HG03280 (cell line): ENCODE measurements around the gene DHX34.
A peak's percentile ranks its signal among the peaks of the same experiment; 100 is the strongest.
"Not testable (repeated sequence)": the region's sequence is repeated elsewhere in the genome, so short reads cannot be mapped to it uniquely, and the experiment has no call there.

Experiments
- ATAC-seq: cut with Tn5 transposase; IDR thresholded peaks from one replicate; pipeline ENCODE4 v1.9.1; 2021; ENCODE audit warnings: mild to moderate bottlenecking, moderate library complexity; ENCODE audit not compliant: unreplicated experiment

DHX34 gene, protein sequence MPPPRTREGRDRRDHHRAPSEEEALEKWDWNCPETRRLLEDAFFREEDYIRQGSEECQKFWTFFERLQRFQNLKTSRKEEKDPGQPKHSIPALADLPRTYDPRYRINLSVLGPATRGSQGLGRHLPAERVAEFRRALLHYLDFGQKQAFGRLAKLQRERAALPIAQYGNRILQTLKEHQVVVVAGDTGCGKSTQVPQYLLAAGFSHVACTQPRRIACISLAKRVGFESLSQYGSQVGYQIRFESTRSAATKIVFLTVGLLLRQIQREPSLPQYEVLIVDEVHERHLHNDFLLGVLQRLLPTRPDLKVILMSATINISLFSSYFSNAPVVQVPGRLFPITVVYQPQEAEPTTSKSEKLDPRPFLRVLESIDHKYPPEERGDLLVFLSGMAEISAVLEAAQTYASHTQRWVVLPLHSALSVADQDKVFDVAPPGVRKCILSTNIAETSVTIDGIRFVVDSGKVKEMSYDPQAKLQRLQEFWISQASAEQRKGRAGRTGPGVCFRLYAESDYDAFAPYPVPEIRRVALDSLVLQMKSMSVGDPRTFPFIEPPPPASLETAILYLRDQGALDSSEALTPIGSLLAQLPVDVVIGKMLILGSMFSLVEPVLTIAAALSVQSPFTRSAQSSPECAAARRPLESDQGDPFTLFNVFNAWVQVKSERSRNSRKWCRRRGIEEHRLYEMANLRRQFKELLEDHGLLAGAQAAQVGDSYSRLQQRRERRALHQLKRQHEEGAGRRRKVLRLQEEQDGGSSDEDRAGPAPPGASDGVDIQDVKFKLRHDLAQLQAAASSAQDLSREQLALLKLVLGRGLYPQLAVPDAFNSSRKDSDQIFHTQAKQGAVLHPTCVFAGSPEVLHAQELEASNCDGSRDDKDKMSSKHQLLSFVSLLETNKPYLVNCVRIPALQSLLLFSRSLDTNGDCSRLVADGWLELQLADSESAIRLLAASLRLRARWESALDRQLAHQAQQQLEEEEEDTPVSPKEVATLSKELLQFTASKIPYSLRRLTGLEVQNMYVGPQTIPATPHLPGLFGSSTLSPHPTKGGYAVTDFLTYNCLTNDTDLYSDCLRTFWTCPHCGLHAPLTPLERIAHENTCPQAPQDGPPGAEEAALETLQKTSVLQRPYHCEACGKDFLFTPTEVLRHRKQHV

DNA sequence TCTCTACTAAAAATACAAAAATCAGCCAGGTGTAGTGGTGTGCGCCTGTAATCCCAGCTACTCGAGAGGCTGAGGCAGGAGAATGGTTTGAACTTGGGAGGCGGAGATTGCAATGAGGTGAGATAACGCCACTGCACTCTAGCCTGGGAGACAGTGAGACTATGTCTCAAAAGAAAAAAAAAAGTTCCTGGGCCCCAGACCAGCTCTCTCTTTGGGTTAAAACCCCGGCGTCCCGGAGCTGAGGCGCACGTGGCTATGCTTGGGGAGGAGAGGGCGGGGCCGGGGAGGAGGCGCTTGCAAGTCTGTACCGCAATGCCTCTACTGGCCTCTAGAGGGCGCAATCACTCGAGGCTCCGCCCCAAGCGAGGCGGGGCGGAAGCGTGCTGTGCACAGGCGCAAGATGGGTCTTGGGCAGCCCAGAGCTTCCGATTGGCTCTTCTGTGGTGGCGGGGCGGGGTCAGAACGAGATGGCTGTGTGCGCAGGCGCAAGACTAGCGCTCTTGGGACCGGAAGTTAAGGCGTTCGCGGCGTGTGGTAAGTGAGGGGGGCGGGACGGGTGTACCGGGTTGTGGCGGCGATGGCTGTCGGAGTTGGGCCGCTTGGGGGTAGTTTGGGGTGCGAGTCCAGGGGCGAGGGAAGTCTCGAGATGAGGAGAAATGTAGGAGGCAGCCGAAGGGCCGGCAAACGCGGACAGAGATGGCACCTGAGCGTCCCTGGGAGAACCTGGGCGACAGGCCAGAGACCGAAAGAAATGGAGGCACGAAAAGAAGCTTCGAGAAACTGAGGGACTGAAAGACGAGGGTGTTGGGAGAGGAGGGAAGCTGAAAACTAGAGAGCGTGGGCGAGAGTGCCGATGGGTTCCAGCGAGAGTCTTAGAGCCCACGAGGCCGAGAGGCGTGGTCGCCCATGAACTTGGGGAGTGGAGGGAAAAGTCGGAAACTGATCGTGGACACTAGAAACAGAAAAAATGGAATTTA is at the start of gene DHX34:
Gene DHX34, plus strand, starts transcription at position 497 of the 977 bp plus-strand sequence. CDS start 3,716 bp downstream, outside the sequence.
- ATAC-seq, result peak; percentile 97

DNA sequence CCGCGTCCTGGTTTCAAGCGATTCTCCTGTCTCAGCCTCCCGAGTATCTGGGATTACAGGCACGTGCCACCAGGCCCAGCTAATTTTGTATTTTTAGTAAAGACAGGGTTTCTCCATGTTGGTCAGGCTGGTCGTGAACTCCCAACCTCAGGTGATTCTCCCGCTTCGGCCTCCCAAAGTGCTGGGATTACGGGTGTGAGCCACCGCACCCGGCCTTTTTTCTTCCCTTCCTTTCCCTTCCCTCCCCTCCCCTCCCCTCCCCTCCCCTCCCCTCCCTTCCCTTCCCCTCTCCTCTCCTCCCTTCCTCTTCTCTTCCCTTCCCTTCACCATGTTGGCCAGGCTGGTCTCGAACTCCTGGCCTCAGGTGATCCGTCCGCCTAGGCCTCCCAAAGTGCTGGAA is 48.2 kb upstream of the DHX34 start:
- not testable (repeated sequence) for ATAC-seq

DNA sequence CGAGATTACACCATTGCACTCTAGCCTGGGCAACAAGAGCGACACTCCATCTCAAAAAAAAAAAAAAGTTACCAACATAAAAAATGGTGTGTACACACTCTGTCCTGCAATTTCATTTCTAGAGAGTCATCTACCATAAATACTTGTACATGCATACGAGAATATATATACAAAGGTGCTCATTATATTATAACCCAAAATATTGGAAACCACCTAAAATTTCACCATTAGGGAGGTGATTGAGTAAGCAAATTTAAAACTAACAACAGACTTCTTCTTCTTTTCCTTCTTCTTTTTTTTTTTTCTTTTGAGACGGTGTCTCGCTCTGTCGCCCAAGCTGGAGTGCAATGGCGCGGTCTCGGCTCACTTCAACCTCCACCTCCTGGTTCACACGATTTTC is 46.9 kb upstream of the DHX34 start:
- ATAC-seq, result no peak

DNA sequence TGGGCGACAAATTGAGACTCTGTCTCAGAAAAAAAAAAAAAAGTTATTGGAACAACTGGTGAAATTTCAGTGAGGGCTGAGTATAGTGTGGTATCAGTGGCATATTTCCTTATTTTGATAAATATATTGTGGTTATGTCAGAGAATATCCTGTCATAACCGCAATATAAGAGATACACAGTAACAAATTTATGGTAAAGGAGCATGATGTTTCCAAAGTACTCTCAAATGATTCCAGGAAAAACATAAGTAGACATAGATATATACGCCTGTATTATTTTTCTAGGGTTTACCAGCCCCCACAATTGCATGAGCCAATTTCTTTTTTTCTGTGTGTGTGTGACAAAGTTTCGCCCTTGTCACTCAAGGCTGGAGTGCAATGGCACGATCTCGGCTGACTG is 45.1 kb upstream of the DHX34 start:
- ATAC-seq, result no peak

DNA sequence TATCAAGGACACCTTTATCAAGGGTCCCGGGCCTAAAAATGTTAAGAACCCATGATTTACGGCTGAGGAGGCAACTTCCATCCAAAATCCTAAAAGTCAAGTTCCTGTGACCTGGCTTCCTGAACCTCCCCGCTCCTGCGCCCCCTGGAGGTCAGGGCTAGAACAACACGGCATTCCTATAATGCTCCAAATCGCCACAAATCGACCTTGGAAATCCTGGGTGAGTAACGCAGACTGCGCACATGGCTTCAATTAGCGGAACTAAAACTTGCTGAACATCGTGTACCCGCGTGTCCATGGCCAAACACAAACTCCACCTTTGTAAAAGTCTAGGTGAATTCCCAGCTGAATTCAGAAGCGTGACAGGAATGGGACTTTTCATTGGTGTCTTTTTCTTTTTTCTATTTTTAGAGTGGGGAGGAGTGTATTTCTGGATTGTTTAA is 43.8 kb upstream of the DHX34 start:
- no peak for ATAC-seq

DNA sequence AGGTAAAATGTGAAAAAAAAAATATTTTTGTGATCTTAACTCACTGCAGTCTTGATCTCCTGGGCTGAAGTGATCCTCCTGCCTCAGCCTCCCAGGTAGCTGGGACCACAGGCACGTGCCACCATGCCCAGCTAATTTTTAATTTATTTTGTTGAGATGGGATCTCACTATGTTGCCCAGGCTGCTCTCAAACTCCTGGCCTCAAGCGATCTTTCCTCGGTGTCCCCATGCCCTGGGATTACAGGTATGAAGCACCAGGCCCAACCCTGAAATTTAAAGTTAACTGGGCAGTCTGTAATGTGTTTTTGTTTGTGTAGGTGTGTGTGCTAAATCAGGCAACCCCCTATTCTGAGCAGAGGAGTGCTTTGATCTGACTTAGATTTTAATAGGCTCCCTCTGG is 42.8 kb upstream of the DHX34 start:
- ATAC-seq, result no peak

DNA sequence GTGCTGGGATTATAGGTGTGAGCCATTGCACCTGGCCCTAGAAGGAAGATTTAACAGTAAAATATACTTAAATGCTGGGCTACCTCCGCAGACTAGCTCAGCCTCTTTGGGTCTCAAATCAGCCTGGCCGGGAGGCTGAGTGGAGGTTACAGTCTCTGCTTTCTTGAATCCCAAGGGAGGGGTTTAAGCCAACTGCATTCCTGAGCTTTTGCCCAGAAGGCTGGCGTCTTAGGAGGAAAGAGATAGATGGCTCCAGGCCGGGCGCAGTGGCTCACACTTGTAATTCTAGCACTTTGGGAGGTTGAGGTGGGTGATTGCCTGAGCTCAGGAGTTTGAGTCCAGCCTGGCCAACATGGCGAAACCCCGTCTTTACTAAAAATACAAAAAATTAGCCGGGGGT is 40.1 kb upstream of the DHX34 start:
- ATAC-seq, result no peak

DNA sequence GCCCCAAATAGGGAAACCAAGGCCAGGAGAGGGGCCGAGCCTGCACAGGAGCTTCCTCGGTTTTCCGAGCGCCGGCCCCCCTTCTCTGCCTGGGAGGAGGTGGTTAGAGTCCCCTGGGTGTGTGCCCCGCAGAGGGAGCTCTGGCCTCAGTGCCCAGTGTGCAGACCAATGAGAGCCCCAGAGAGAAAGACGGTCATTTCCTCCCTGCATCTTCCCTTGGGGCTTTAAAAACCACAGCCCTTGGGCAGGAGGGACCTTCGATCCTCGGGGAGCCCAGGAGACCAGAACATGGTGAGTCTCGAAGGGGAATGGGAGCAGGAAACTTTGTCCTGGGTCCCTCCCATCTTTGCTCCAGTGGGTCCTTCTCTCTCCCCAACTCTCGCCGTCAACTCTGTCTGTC is 39.5 kb upstream of the DHX34 start, which contains the start of gene C5AR1:
Gene C5AR1, plus strand, starts transcription at position 254 of the 400 bp plus-strand sequence. Its CDS starts 35 bp downstream, at position 289.
- no peak for ATAC-seq

DNA sequence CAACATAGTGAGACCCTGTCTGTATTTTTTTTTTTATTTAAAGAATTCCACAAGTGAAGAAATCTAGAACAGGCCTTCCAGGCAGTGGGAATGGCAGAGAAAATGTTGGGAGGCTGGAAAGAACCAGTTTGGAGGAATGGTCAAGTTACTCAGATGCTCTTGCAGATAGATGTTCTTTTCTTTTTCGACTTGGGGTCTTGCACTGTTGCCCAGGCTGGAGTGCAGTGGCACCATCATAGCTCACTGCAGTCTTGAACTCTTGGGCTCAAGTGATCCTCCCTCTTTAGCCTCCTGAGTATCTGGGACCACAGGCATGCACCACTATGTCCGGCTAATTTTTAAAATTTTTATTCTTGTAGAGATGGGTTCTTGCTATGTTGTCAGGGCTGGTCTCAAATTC is 38.8 kb upstream of the DHX34 start:
- no peak for ATAC-seq

DNA sequence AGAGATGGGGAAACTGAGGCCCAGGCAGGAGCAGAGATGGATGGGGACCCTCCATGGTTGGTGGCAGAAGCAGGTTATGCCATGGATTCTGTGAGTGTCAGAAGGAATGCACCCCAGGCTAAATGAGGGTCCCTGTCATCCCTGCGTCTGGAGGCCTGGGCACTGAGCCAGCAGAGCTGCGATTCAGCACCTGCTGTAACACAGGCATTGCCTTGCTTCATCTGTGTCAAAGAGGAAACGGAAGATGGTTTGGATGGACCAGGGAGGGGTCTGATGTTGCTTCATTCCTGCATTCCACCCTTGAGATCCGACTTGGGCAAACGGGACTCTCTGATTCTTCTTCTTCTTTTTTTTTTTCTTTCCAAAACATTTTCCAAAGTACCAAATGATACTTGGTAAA is 38.3 kb upstream of the DHX34 start:
- ATAC-seq, result no peak

DNA sequence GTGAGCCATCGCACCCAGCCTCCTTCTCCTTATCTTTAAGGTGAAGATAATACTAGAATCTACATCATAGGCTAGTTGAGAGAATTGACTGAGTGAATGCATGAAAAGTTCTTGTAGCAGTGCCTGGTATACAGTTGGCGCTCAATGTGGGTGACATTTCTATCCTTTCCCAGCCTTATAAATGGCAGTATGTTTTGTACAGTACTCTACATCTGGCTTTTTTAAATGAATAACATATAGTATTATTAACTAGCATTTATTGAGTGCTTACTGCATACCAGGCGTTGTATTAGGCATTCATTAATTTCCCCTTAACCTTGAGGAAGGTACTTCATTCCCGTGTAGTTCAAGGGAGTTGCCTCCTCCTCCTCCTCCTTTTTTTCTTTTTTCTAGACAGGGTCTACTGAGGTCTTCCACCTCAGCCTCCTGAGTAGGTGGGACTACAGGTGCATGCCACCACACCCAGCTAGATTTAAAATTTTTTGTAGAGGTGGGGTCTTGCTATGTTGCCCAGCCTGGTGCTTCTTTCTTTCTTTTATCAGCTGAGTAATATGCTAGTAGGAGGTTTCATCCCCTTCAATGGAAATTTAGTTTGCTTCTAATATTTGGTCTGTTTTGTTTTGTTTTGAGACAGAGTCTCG is 36.6 kb upstream of the DHX34 start:
- ATAC-seq, result no peak

DNA sequence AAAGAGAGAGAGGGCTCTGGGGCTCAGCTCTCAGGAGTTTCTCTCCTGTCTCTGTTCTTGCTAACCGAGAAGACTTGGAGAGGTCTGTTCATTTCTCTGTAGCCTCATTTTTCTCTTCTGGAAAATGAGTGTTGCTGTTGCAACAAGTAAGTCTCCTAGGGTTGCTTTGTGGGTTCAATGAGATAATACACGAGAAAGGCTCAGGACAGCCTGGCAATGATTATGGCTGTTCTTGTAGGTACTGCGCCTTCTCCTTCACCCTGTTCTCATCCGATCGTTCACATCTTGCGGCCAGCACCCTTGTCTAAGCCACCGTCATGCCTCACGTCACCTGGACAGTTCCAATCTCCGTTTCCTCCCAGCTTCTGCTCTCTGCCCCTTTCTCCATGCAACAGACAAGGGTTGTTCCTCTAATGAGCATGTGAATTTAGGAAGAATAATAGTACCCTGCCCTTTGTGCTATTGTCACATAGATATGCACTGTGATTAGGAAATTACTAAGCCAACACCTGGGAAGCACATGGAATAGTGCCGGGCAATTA is 35.3 kb upstream of the DHX34 start:
- ATAC-seq, result no peak

DNA sequence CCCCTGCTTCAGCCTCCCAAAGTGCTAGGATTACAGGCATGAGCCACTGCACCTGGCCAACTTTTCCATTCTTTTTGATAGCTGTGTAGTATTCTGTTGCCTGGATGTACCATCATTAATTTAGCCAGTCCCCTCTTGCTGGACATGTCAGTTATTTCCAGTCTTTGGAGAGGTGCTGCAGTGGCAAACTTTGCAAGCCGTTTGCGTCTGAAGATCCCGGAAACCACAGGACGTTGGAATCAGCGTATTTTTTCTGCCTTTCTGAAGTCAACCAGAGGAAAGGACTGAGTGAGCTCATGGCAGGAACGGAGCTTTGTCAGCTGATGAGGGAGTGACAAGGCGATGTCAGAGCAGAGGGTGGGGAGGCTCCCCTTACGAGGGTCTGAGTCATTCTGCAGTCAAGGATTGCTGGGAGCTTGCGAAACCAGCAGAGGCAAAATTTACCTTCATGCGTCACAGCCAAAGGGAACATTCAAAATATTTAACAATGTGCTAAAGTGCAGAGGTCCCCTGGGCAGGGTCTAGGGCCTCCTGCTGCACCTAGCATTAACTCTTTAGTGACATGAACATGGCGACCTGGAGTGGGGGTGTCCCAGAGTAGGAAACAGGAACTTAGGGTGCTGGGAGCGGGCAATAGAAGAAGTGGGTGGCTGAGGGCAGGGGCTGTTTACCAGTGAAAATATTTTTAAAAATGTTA is 33.8 kb upstream of the DHX34 start:
- ATAC-seq, result no peak

DNA sequence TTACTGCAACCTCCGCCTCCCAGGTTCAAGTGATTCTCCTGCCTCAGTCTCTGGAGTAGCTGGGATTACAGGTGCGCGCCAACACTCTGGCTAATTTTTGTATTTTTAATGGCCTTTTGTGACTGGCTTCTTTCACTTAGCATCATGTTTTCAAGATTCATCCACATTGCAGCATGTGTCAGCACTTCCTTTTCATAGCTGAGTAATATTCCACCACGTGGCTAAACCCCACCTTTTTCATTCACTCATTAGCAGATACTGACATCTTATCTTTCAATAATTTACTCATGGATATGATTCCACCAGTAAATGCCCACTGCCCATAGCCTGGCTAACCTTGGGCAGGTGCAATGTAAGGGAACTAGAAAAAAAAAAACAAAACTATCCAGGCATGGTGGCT is 32.6 kb upstream of the DHX34 start:
- ATAC-seq, result no peak

DNA sequence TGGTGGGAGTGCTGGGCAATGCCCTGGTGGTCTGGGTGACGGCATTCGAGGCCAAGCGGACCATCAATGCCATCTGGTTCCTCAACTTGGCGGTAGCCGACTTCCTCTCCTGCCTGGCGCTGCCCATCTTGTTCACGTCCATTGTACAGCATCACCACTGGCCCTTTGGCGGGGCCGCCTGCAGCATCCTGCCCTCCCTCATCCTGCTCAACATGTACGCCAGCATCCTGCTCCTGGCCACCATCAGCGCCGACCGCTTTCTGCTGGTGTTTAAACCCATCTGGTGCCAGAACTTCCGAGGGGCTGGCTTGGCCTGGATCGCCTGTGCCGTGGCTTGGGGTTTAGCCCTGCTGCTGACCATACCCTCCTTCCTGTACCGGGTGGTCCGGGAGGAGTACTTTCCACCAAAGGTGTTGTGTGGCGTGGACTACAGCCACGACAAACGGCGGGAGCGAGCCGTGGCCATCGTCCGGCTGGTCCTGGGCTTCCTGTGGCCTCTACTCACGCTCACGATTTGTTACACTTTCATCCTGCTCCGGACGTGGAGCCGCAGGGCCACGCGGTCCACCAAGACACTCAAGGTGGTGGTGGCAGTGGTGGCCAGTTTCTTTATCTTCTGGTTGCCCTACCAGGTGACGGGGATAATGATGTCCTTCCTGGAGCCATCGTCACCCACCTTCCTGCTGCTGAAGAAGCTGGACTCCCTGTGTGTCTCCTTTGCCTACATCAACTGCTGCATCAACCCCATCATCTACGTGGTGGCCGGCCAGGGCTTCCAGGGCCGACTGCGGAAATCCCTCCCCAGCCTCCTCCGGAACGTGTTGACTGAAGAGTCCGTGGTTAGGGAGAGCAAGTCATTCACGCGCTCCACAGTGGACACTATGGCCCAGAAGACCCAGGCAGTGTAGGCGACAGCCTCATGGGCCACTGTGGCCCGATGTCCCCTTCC is 28.9 kb upstream of the DHX34 start:
- ATAC-seq, result no peak

DNA sequence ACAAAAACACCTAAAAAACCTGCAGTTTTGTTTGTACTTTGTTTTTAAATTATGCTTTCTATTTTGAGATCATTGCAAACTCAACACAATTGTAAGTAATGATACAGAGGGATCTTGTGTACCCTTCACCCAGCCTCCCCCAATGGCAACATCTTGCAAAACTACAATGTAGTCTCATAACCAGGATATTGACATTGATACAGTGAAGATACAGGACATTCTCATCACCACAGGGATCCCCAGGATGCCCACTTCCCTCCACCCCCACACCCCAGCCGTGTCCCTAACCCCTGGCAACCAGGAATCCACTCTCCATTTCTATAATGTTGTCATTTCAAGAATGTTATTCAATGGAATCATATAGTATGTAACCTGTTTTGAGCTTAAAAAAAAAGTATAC is 27.5 kb upstream of the DHX34 start:
- no peak for ATAC-seq

DNA sequence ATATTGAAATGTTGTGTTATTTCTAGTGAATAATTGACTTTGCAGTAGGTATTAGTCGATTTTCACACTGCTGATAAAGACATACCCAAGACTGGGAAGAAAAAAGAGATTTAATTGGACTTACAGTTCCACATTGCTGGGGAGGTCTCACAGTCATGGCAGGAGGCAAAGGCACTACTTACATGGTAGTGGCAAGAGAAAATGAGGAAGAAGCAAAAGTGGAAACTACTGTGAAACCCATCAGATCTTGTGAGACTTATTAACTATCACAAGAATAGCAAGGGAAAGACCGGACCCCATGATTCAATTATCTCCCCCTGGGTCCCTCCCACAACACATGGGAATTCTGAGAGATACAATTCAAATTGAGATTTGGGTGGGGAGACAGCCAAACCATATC is 27.1 kb upstream of the DHX34 start:
- ATAC-seq, result no peak

DNA sequence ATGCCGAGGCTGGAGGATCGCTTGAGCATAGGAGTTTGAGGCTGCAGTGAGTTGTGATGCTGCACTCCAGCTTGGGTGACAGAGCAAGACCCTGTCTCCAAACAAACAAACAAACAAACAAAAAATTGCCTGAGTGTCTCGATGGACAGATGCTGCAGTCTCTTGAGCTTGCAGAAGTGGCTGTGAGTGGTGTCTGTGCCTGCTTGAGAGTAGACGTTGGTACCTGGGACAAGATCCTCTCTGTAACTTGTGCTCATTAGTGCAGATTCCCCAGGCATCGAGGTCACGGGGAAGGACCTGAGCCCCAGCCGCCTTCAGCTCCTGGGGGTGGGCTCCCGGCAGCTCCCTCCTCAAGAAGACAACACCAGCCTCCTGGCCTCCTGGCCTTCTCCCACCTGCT is 25.7 kb upstream of the DHX34 start:
- no peak for ATAC-seq
